Neuronal stem cell (in vitro differentiated cells): ENCODE results near the gene SFTPD.
"Not testable (repeated sequence)": the region's sequence is repeated elsewhere in the genome, so short reads cannot be mapped to it uniquely, and the experiment has no call there.

Experiments used
- DNase-seq: peaks from one replicate; pipeline ENCODE4 v3.0.0-alpha.2; 2013; ENCODE audit warnings: low spot score
- H2AFZ ChIP-seq: one replicate; pipeline ENCODE4 v1.6.1; 2013; ENCODE audit warnings: mild to moderate bottlenecking, low read length, inconsistent platforms
- H2AK5ac ChIP-seq: 2 replicates; pipeline ENCODE4 v1.6.1; 2013; ENCODE audit warnings: low read depth, mild to moderate bottlenecking, inconsistent platforms, low read length, moderate library complexity, mixed read lengths
- H2BK120ac ChIP-seq: 2 replicates; pipeline ENCODE4 v1.6.1; 2013; ENCODE audit warnings: low read depth, mild to moderate bottlenecking, inconsistent platforms, low read length, moderate library complexity, mixed read lengths
- H2BK12ac ChIP-seq: one replicate; pipeline ENCODE4 v1.6.1; 2013; ENCODE audit warnings: low read length, inconsistent platforms
- H2BK15ac ChIP-seq: 2 replicates; pipeline ENCODE4 v1.6.1; 2013; ENCODE audit warnings: mild to moderate bottlenecking, low read length, inconsistent platforms, mixed read lengths
- H2BK5ac ChIP-seq: one replicate; pipeline ENCODE4 v1.6.1; 2013; ENCODE audit warnings: inconsistent platforms, mild to moderate bottlenecking, low read length, moderate library complexity
- H3K14ac ChIP-seq: one replicate; pipeline ENCODE4 v1.6.1; 2013; ENCODE audit warnings: low read length, inconsistent platforms
- H3K18ac ChIP-seq: 2 replicates; pipeline ENCODE4 v1.6.1; 2013; ENCODE audit warnings: low read length, inconsistent platforms
- H3K23ac ChIP-seq: 2 replicates; pipeline ENCODE4 v1.6.1; 2013; ENCODE audit warnings: low read depth, mild to moderate bottlenecking, mixed read lengths, low read length, inconsistent platforms; ENCODE audit not compliant: poor library complexity
- H3K27ac ChIP-seq: replicated peaks from 3 replicates; pipeline ENCODE4 v1.5.1; 2013; ENCODE audit warnings: low read length, inconsistent platforms
- H3K27me3 ChIP-seq, 3 experiments: 2 replicates each; pipeline ENCODE4 v1.6.1; 2013; ENCODE audit warnings: low read length in 3 of 3, mild to moderate bottlenecking in 2 of 3, inconsistent platforms in 1 of 3, low read depth in 1 of 3, mixed read lengths in 1 of 3, moderate library complexity in 1 of 3; ENCODE audit not compliant: control insufficient read depth in 3 of 3, insufficient read depth in 3 of 3
- H3K36me3 ChIP-seq, 2 donors: replicated peaks in 1 of 2; 2 replicates each; pipeline ENCODE4 v1.6.1; 2013; ENCODE audit warnings: low read length in 2 of 2; ENCODE audit not compliant: control insufficient read depth in 2 of 2, insufficient read depth in 2 of 2
- H3K4ac ChIP-seq: 2 replicates; pipeline ENCODE4 v1.6.1; 2013; ENCODE audit warnings: inconsistent platforms, mild to moderate bottlenecking, low read length, moderate library complexity
- H3K4me1 ChIP-seq, 2 donors: 1 replicate in 1 of 2; 2 replicates in 1 of 2; pipeline ENCODE4 v1.6.1; 2013; ENCODE audit warnings: low read length in 2 of 2, low read depth in 1 of 2; ENCODE audit not compliant: control insufficient read depth in 2 of 2, insufficient read depth in 1 of 2
- H3K4me2 ChIP-seq: one replicate; pipeline ENCODE4 v1.6.1; 2013; ENCODE audit warnings: mild to moderate bottlenecking, low read length, inconsistent platforms; ENCODE audit not compliant: insufficient read depth, poor library complexity, severe bottlenecking
- H3K4me3 ChIP-seq, 2 donors: 2 replicates each; pipeline ENCODE4 v1.5.1; 2013; ENCODE audit warnings: low read length in 2 of 2, mild to moderate bottlenecking in 2 of 2, inconsistent platforms in 1 of 2, moderate library complexity in 1 of 2
- H3K79me1 ChIP-seq: one replicate; pipeline ENCODE4 v1.6.1; 2013; ENCODE audit warnings: low read depth, mild to moderate bottlenecking, inconsistent platforms, low read length, moderate library complexity
- H3K9ac ChIP-seq: one replicate; pipeline ENCODE4 v1.6.1; 2013; ENCODE audit warnings: mild to moderate bottlenecking, low read depth, low read length, inconsistent platforms; ENCODE audit not compliant: poor library complexity
- H3K9me3 ChIP-seq, 2 donors: replicated peaks in 1 of 2; 2 replicates each; pipeline versions ENCODE3 to v1.6.1; 2013; ENCODE audit warnings: low read length in 2 of 2, mild to moderate bottlenecking in 2 of 2, inconsistent platforms in 1 of 2, low read depth in 1 of 2, mixed read lengths in 1 of 2, moderate library complexity in 1 of 2; ENCODE audit not compliant: control insufficient read depth in 2 of 2, insufficient read depth in 1 of 2
- H4K8ac ChIP-seq: one replicate; pipeline ENCODE4 v1.6.1; 2013; ENCODE audit warnings: low read depth, mild to moderate bottlenecking, inconsistent platforms, low read length, moderate library complexity
- H4K91ac ChIP-seq: one replicate; pipeline ENCODE4 v1.6.1; 2013; ENCODE audit warnings: low read length, low read depth, mild to moderate bottlenecking, inconsistent platforms; ENCODE audit not compliant: poor library complexity
- WGBS, 2 donors: extraction: QIAGEN DNeasy Blood & Tissue Kit; methylation state at CpG; one replicate each; pipeline ENCODE4 v1.1.7; 2013; ENCODE audit warnings: missing lambda C conversion rate in 2 of 2, mixed read lengths in 1 of 2; ENCODE audit not compliant: insufficient read length in 2 of 2, insufficient replicate concordance in 1 of 2; ENCODE audit errors: extremely low coverage in 2 of 2; 5-methylcytosine and 5-hydroxymethylcytosine counted together

SFTPD gene

DNA sequence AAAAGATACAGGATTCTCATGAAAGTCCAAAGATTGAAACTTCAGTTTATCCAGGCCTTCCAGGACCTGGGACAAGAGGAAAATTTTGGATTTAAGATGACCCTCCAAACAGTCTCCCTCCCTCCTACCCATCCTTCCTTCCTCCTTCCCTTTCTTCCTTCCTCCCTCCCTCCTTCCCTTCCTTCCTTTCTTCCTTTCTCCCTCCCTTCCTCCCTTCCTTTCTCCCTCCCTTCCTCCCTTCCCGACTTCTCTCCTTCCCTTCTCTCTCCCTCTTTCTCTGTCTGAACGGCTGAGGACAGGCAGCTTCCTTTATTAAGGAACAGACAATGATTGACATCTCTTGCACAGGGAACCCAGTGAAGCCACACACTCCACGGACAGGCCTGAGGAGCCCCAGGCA lies 23.3 kb downstream of the SFTPD start:
- no peak overlapping the region for H2AFZ ChIP-seq
- H3K9me3 ChIP-seq, result peaks cover 3 to 10% of the 10 kb centered on the region in 2 donors
- no peak overlapping the region for H3K4me2 ChIP-seq
- H2BK12ac ChIP-seq, result no peak overlapping the region
- H2BK15ac ChIP-seq, result no peak overlapping the region
- H2BK5ac ChIP-seq, result no peak overlapping the region
- no peak for DNase-seq
- H4K91ac ChIP-seq, result no peak overlapping the region
- no peak overlapping the region for H3K4ac ChIP-seq
- peaks cover 0 to 1% (median 0%) of the 10 kb centered on the region in 3 experiments for H3K27me3 ChIP-seq
- H4K8ac ChIP-seq, result no peak overlapping the region
- no peaks in the 10 kb centered on the region for H3K4me1 ChIP-seq
- no peak overlapping the region for H2BK120ac ChIP-seq
- no peak overlapping the region for H3K9ac ChIP-seq
- no peak overlapping the region for H3K27ac ChIP-seq
- no peak overlapping the region for H3K4me3 ChIP-seq
- H3K36me3 ChIP-seq, result peaks cover 0 to 7% of the 10 kb centered on the region in 2 donors
- no peak overlapping the region for H3K18ac ChIP-seq
- H3K79me1 ChIP-seq, result no peaks in the 10 kb centered on the region
- WGBS, 2 donors, result no CpG with 5 or more reads among the region's 3 CpGs
- H2AK5ac ChIP-seq, result no peak overlapping the region
- no peak overlapping the region for H3K23ac ChIP-seq
- H3K14ac ChIP-seq, result no peak overlapping the region

- Histone ChIP-seq H3K14ac (no peak overlapping the region), H3K36me3 (peaks cover 0 to 7% of the 10 kb centered on the region in 2 donors), H3K27me3 (no peaks in the 10 kb centered on the region), H3K4me3 (no peak overlapping the region), H3K9me3 (peaks cover 3 to 10% of the 10 kb centered on the region in 2 donors), H3K9ac (no peak overlapping the region), H3K23ac (no peak overlapping the region), H3K18ac (no peak overlapping the region), H2BK120ac (no peak overlapping the region), H3K79me1 (no peaks in the 10 kb centered on the region), H3K4ac (no peak overlapping the region), H3K4me2 (no peak overlapping the region), H4K91ac (no peak overlapping the region), H2AFZ (no peak overlapping the region), H2BK5ac (no peak overlapping the region), H3K4me1 (no peaks in the 10 kb centered on the region), H3K27ac (no peak overlapping the region), H2AK5ac (no peak overlapping the region), H2BK15ac (no peak overlapping the region), H4K8ac (no peak overlapping the region), H2BK12ac (no peak overlapping the region)
- no peak for DNase-seq
- WGBS, 2 donors, result no CpG with 5 or more reads among the region's 8 CpGs
These were observed 25.2 kb downstream of the SFTPD start for GRCh38 chr10:79923669-79924068.

DNA sequence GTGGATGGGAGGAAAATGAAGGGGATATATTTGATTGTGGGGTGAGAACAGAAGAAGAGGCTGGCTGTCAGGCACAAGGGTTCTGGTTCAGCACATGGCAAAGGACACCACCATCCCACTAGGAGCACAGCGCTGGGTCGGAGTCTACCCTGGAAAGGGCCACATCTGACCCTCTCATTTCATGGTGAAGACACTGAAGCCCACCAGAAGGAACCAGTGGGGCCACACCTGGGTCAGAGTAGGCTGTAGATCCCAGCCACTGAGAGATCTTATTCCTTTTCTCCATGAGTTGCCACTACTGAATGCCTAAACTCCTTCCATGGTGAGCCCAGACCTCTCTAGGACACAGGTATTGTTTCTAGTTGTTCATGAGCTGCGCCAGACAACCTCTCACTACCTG lies 25.8 kb downstream of the SFTPD start:
- H2BK5ac ChIP-seq, result no peak overlapping the region
- no peak for DNase-seq
- no peak overlapping the region for H3K18ac ChIP-seq
- H3K14ac ChIP-seq, result no peak overlapping the region
- no peak overlapping the region for H2BK12ac ChIP-seq
- no peak overlapping the region for H3K4ac ChIP-seq
- no peak overlapping the region for H3K27ac ChIP-seq
- H2BK15ac ChIP-seq, result no peak overlapping the region
- H4K91ac ChIP-seq, result no peak overlapping the region
- H3K9ac ChIP-seq, result no peak overlapping the region
- no peak overlapping the region for H3K4me2 ChIP-seq
- H2AK5ac ChIP-seq, result no peak overlapping the region
- H4K8ac ChIP-seq, result no peak overlapping the region
- H3K79me1 ChIP-seq, result no peaks in the 10 kb centered on the region
- peaks cover 0 to 7% of the 10 kb centered on the region in 2 donors for H3K36me3 ChIP-seq
- H3K9me3 ChIP-seq, result peaks cover 3 to 10% of the 10 kb centered on the region in 2 donors
- H3K27me3 ChIP-seq, result no peaks in the 10 kb centered on the region
- H3K4me1 ChIP-seq, result no peaks in the 10 kb centered on the region
- H3K4me3 ChIP-seq, result no peak overlapping the region
- no peak overlapping the region for H3K23ac ChIP-seq
- H2AFZ ChIP-seq, result no peak overlapping the region
- H2BK120ac ChIP-seq, result no peak overlapping the region
- WGBS, 2 donors, result no CpG with 5 or more reads among the region's 3 CpGs

DNA sequence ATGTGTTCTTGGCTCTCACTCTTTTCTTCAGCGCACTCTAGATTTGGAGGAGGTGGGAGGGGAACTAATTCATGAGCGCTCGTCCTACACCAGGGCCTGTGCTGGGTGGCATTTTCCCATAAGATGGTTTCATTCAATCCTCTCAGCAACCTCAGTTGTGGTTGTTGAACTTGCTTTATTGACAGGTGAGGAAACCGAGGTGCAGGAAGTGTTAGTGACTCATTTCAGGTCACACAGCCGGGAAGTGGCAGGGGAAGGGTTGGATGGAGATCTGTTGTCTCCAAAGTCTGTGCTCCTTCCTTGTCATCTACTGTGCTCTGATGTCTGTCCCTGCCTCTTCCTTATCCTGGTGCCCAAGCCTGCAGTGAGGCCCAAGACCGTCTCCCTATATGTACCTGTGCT lies 26.9 kb downstream of the SFTPD start:
- H2BK15ac ChIP-seq, H3K14ac ChIP-seq, H4K91ac ChIP-seq, H3K36me3 ChIP-seq, H3K4me2 ChIP-seq, DNase-seq, H3K23ac ChIP-seq, H3K4ac ChIP-seq, H3K79me1 ChIP-seq, H3K27me3 ChIP-seq, H3K4me3 ChIP-seq, H2BK12ac ChIP-seq, H4K8ac ChIP-seq, H2AFZ ChIP-seq, H2BK120ac ChIP-seq, H3K4me1 ChIP-seq, H2AK5ac ChIP-seq, H3K18ac ChIP-seq, H3K27ac ChIP-seq, H3K9ac ChIP-seq, H2BK5ac ChIP-seq, H3K9me3 ChIP-seq: not testable (repeated sequence)
- no CpG with 5 or more reads among the region's 6 CpGs for WGBS, 2 donors
